Esophagus muscularis mucosa (tissue), 4 donors: ENCODE data around the gene DPM1. TPM values are rescaled to one million over a fixed set of nuclear protein-coding genes. Genes with fewer than 3 reads are reported as not detected.
A peak's percentile ranks its signal among the peaks of the same experiment; 100 is the strongest.

Experiments
- DNase-seq: peaks from one replicate; pipeline ENCODE4 v3.0.0-alpha.2; 2017; ENCODE audit errors: extremely low spot score
- H3K27ac ChIP-seq, 4 donors: fragments of 200-600 bp; sonication (generic); replicated peaks in 1 of 4; 1 replicate in 3 of 4; 2 replicates in 1 of 4; pipeline ENCODE4 v1.5.1; 2016 to 2019; ENCODE audit warnings: mild to moderate bottlenecking in 1 of 4
- H3K27me3 ChIP-seq, 4 donors: fragments of 200-600 bp; sonication (generic); one replicate each; pipeline versions ENCODE4 v1.5.1 to v1.6.0; 2016 to 2019
- H3K36me3 ChIP-seq, 4 donors: fragments of 200-600 bp; sonication (generic); one replicate each; pipeline ENCODE4 v1.5.1; 2016 to 2019
- H3K4me1 ChIP-seq, 4 donors: fragments of 200-600 bp; sonication (generic); one replicate each; pipeline ENCODE4 v1.5.1; 2016 to 2019
- H3K4me3 ChIP-seq, 4 donors: fragments of 200-600 bp; sonication (generic); 1 replicate in 2 of 4; 2 replicates in 2 of 4; pipeline ENCODE4 v1.5.1; 2016 to 2019; ENCODE audit warnings: mild to moderate bottlenecking in 4 of 4, moderate library complexity in 1 of 4
- H3K9me3 ChIP-seq, 4 donors: fragments of 200-600 bp; sonication (generic); 1 replicate in 3 of 4; 2 replicates in 1 of 4; pipeline ENCODE4 v1.5.1; 2016 to 2019
- EP300 ChIP-seq: sonication (generic); formaldehyde crosslinking; IDR thresholded peaks from one replicate; pipeline ENCODE4 v1.6.1; 2017; ENCODE audit warnings: antibody characterized with exemption
- POLR2A ChIP-seq: fragments of 450-650 bp; IDR thresholded peaks from one replicate; pipeline ENCODE4 v1.6.1; 2017; ENCODE audit warnings: antibody characterized with exemption, moderate library complexity, mild to moderate bottlenecking, low read depth
- POLR2AphosphoS5 ChIP-seq, 2 donors: sonication (generic); formaldehyde crosslinking; IDR thresholded peaks; one replicate each; pipeline ENCODE4 v1.6.1; 2017; ENCODE audit warnings: antibody characterized with exemption in 2 of 2
- WGBS: methylation state at CpG from one replicate; pipeline ENCODE4 v1.1.5; 2018; 5-methylcytosine and 5-hydroxymethylcytosine counted together
- intact Hi-C: fragments of 100-400 bp; cut with DNase I; formaldehyde crosslinking; loops from one replicate; pipeline ENCODE4 v1.15.1; 2023
- total RNA-seq, 4 donors: library from RNA; depleted of rRNA; stranded (reverse); fragments of >200 nt; gene quantifications; one replicate each; pipeline versions ENCODE4 v1.1.0 to v1.2.1, GENCODE V29; 2016
- TF ChIP-seq, protein P1 (sequence below), 3 experiments: fragments of 200-600 bp in 2 of 3; fragments of 450-650 bp in 1 of 3; sonication (generic) in 2 of 3; IDR thresholded peaks; one replicate each; pipeline ENCODE4 v1.5.1; 2017 to 2019; ENCODE audit warnings: antibody characterized with exemption in 3 of 3, mild to moderate bottlenecking in 2 of 3, moderate library complexity in 1 of 3

The DPM1 gene
- total RNA-seq, 4 donors from 2014 or later: 33.6 to 56.3 (median 41.7) TPM

- Histone ChIP-seq H3K36me3 (peaks cover 0 to 3% (median 0%) of the 10 kb centered on the region in 4 donors), H3K4me3 (no peak overlapping the region), H3K9me3 (no peaks in the 10 kb centered on the region), H3K27ac (no peak overlapping the region), H3K4me1 (peaks cover 42 to 77% (median 68%) of the 10 kb centered on the region in 4 donors), H3K27me3 (no peaks in the 10 kb centered on the region)
- DNase-seq: no peak
- WGBS: 27% methylated on average over 1 of the region's 1 CpG
- intact Hi-C loops: no loop called here
- TF ChIP-seq POLR2A (no peak), EP300 (no peak), POLR2AphosphoS5 (IDR thresholded peaks at IDR 0.05) (no peak)
- TF ChIP-seq, protein P1, sequence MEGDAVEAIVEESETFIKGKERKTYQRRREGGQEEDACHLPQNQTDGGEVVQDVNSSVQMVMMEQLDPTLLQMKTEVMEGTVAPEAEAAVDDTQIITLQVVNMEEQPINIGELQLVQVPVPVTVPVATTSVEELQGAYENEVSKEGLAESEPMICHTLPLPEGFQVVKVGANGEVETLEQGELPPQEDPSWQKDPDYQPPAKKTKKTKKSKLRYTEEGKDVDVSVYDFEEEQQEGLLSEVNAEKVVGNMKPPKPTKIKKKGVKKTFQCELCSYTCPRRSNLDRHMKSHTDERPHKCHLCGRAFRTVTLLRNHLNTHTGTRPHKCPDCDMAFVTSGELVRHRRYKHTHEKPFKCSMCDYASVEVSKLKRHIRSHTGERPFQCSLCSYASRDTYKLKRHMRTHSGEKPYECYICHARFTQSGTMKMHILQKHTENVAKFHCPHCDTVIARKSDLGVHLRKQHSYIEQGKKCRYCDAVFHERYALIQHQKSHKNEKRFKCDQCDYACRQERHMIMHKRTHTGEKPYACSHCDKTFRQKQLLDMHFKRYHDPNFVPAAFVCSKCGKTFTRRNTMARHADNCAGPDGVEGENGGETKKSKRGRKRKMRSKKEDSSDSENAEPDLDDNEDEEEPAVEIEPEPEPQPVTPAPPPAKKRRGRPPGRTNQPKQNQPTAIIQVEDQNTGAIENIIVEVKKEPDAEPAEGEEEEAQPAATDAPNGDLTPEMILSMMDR (IDR thresholded peaks at IDR 0.05): no peak
Observed at GRCh38 chr20:50911716-50912115, 46.6 kb downstream of the DPM1 start.

GRCh38 chr20:50911030-50911429 is 47.3 kb downstream of the DPM1 start:
- no peaks in the 10 kb centered on the region for H3K9me3 ChIP-seq
- peaks cover 0 to 3% (median 0%) of the 10 kb centered on the region in 4 donors for H3K36me3 ChIP-seq
- intact Hi-C loops: no loop called here
- no peaks in the 10 kb centered on the region for H3K27me3 ChIP-seq
- peaks cover 35 to 75% (median 65%) of the 10 kb centered on the region in 4 donors for H3K4me1 ChIP-seq
- H3K4me3 ChIP-seq: no peak overlapping the region
- H3K27ac ChIP-seq: no peak overlapping the region
- DNase-seq: no peak
- TF ChIP-seq, protein P1 (IDR thresholded peaks at IDR 0.05): no peak
- no peak for TF ChIP-seq POLR2AphosphoS5 (IDR thresholded peaks at IDR 0.05)
- no peak for TF ChIP-seq EP300
- no peak for TF ChIP-seq POLR2A
- WGBS: 59% methylated on average over 3 of the region's 3 CpGs

DNA sequence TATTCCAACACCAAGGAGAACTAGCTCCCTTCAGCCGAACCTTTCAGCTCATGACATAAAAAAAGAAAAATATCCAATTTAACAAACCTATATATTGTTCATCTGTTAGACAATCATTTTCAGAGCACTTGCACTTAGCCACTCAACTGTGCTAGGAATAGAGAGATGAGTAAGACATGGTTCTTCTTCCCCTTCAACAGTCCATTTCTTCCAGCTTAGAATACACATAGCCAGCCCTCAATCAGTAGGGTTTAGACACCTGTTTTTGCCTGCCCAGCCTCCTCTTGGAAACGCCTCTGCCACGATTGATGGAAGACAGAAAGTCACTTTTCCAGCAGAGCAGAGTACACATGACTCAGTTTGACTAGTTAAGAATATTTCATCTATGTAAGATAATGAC is 48.9 kb downstream of the DPM1 start:
- Histone ChIP-seq H3K27ac (no peak overlapping the region), H3K36me3 (peaks cover 0 to 3% (median 0%) of the 10 kb centered on the region in 4 donors), H3K4me1 (peaks cover 27 to 63% (median 62%) of the 10 kb centered on the region in 4 donors), H3K9me3 (no peaks in the 10 kb centered on the region), H3K4me3 (no peak overlapping the region), H3K27me3 (no peaks in the 10 kb centered on the region)
- TF ChIP-seq EP300 (no peak), POLR2A (no peak), POLR2AphosphoS5 (IDR thresholded peaks at IDR 0.05) (no peak)
- TF ChIP-seq, protein P1 (IDR thresholded peaks at IDR 0.05): no peak
- intact Hi-C loops: no loop called here
- WGBS: 94% methylated on average over 3 of the region's 3 CpGs
- no peak for DNase-seq

- intact Hi-C loops: no loop called here
- no peaks in the 10 kb centered on the region for H3K27me3 ChIP-seq
- H3K9me3 ChIP-seq: no peaks in the 10 kb centered on the region
- H3K27ac ChIP-seq: no peak overlapping the region
- WGBS: 79% methylated on average over 6 of the region's 6 CpGs
- TF ChIP-seq EP300: no peak
- TF ChIP-seq POLR2AphosphoS5 (IDR thresholded peaks at IDR 0.05): no peak
- TF ChIP-seq POLR2A: no peak
- TF ChIP-seq, protein P1 (IDR thresholded peaks at IDR 0.05): no peak
- H3K4me1 ChIP-seq: peaks cover 17 to 50% (median 34%) of the 10 kb centered on the region in 4 donors
- H3K4me3 ChIP-seq: no peak overlapping the region
- H3K36me3 ChIP-seq: peaks cover 4 to 43% (median 23%) of the 10 kb centered on the region in 4 donors
- DNase-seq: peak; percentile 53
Observed at GRCh38 chr20:50904067-50904570, 54.2 kb downstream of the DPM1 start.
